H9 (cell line): ENCODE measurements around the gene DDAH2. TPM values are rescaled to one million over a fixed set of nuclear protein-coding genes. Genes with fewer than 3 reads are reported as not detected.

Source experiments
- DNase-seq: peaks from one replicate; pipeline ENCODE4 v3.0.0-alpha.2; 2017
- H2AFZ ChIP-seq: one replicate; pipeline ENCODE4 v1.6.1; 2013; ENCODE audit warnings: mild to moderate bottlenecking, low read length, control low read depth, moderate library complexity
- H2AK5ac ChIP-seq: 2 replicates; pipeline ENCODE4 v1.6.1; 2013; ENCODE audit warnings: low read length, control low read depth, mixed read lengths; ENCODE audit not compliant: insufficient read length
- H2BK120ac ChIP-seq: one replicate; pipeline ENCODE4 v1.6.1; 2013; ENCODE audit warnings: low read depth, mild to moderate bottlenecking, low read length, control low read depth, inconsistent platforms; ENCODE audit not compliant: poor library complexity, severe bottlenecking
- H2BK12ac ChIP-seq: 2 replicates; pipeline ENCODE4 v1.6.1; 2013; ENCODE audit warnings: low read length, control low read depth, mixed read lengths, low read depth; ENCODE audit not compliant: insufficient read length
- H2BK15ac ChIP-seq: 2 replicates; pipeline ENCODE4 v1.6.1; 2013; ENCODE audit warnings: low read depth, low read length, control low read depth
- H2BK20ac ChIP-seq: one replicate; pipeline ENCODE4 v1.6.1; 2013; ENCODE audit warnings: low read depth, mild to moderate bottlenecking, low read length, control low read depth, inconsistent platforms; ENCODE audit not compliant: poor library complexity, severe bottlenecking
- H2BK5ac ChIP-seq: 2 replicates; pipeline ENCODE4 v1.6.1; 2013; ENCODE audit warnings: low read length, control low read depth, mixed read lengths; ENCODE audit not compliant: insufficient read length
- H3K14ac ChIP-seq: 2 replicates; pipeline ENCODE4 v1.6.1; 2013; ENCODE audit warnings: low read length, control low read depth; ENCODE audit not compliant: insufficient read depth
- H3K18ac ChIP-seq: 2 replicates; pipeline ENCODE4 v1.6.1; 2013; ENCODE audit warnings: low read depth, mild to moderate bottlenecking, mixed read lengths, low read length, control low read depth; ENCODE audit not compliant: insufficient read length
- H3K23ac ChIP-seq: 2 replicates; pipeline ENCODE4 v1.6.1; 2013; ENCODE audit warnings: low read length, control low read depth, mixed read lengths, low read depth; ENCODE audit not compliant: insufficient read length
- H3K23me2 ChIP-seq: 2 replicates; pipeline ENCODE4 v1.6.1; 2013; ENCODE audit warnings: low read depth, mild to moderate bottlenecking, mixed read lengths, low read length, control low read depth; ENCODE audit not compliant: insufficient read length, poor library complexity, severe bottlenecking
- H3K27ac ChIP-seq: 2 replicates; pipeline ENCODE4 v1.5.1; 2013; ENCODE audit warnings: low read length, control low read depth, mixed read lengths, low read depth; ENCODE audit not compliant: insufficient read length
- H3K27me3 ChIP-seq: 2 replicates; pipeline ENCODE4 v1.6.1; 2013; ENCODE audit warnings: low read length, control low read depth, inconsistent platforms; ENCODE audit not compliant: insufficient read depth
- H3K4ac ChIP-seq: 2 replicates; pipeline ENCODE4 v1.6.1; 2013; ENCODE audit warnings: low read depth, mild to moderate bottlenecking, control low read depth, inconsistent platforms, low read length, moderate library complexity
- H3K4me1 ChIP-seq: 2 replicates; pipeline ENCODE4 v1.6.1; 2013; ENCODE audit warnings: low read length, control low read depth, inconsistent platforms; ENCODE audit not compliant: insufficient read depth
- H3K4me2 ChIP-seq: 2 replicates; pipeline ENCODE4 v1.6.1; 2013; ENCODE audit warnings: low read length, control low read depth, mixed read lengths; ENCODE audit not compliant: insufficient read length, insufficient read depth
- H3K56ac ChIP-seq: 2 replicates; pipeline ENCODE4 v1.6.1; 2013; ENCODE audit warnings: low read depth, mild to moderate bottlenecking, mixed read lengths, low read length, control low read depth; ENCODE audit not compliant: insufficient read length
- H3K79me1 ChIP-seq: 2 replicates; pipeline ENCODE4 v1.6.1; 2013; ENCODE audit warnings: low read depth, mild to moderate bottlenecking, moderate library complexity, low read length, control low read depth, inconsistent platforms; ENCODE audit not compliant: insufficient read depth, poor library complexity, severe bottlenecking
- H3K79me2 ChIP-seq: 2 replicates; pipeline ENCODE4 v1.6.1; 2013; ENCODE audit warnings: low read length, control low read depth, inconsistent platforms; ENCODE audit not compliant: insufficient read depth
- H3K9ac ChIP-seq: 2 replicates; pipeline ENCODE4 v1.6.1; 2013; ENCODE audit warnings: low read length, control low read depth, mixed read lengths; ENCODE audit not compliant: insufficient read length; ENCODE audit errors: extremely low read depth
- H3K9me3 ChIP-seq: one replicate; pipeline ENCODE4 v1.6.1; 2013; ENCODE audit warnings: low read depth, low read length, inconsistent platforms; ENCODE audit not compliant: control insufficient read depth
- H3T11ph ChIP-seq: one replicate; pipeline ENCODE4 v1.6.1; 2013; ENCODE audit warnings: mild to moderate bottlenecking, low read length, control low read depth, inconsistent platforms
- H4K20me1 ChIP-seq: one replicate; pipeline ENCODE4 v1.6.1; 2013; ENCODE audit not compliant: control insufficient read depth, insufficient read length, insufficient read depth
- H4K5ac ChIP-seq: 2 replicates; pipeline ENCODE4 v1.6.1; 2013; ENCODE audit warnings: low read depth, mild to moderate bottlenecking, mixed read lengths, low read length, control low read depth; ENCODE audit not compliant: insufficient read length
- H4K8ac ChIP-seq: replicated peaks from 2 replicates; pipeline ENCODE4 v1.6.1; 2013; ENCODE audit warnings: low read length, control low read depth, mixed read lengths, low read depth; ENCODE audit not compliant: insufficient read length
- H4K91ac ChIP-seq: 2 replicates; pipeline ENCODE4 v1.6.1; 2013; ENCODE audit warnings: low read depth, mild to moderate bottlenecking, moderate library complexity, mixed read lengths, low read length, control low read depth; ENCODE audit not compliant: insufficient read length
- H3K27ac Mint-ChIP-seq, 3 experiments: 2 replicates in 2 of 3; 3 replicates in 1 of 3; pipeline ENCODE4 v1.8.0; 2020 to 2021; ENCODE audit warnings: mixed read lengths in 3 of 3, mild to moderate bottlenecking in 1 of 3, moderate library complexity in 1 of 3
- H3K27me3 Mint-ChIP-seq: 2 replicates; pipeline ENCODE4 v1.8.0; 2021; ENCODE audit warnings: low read depth, mild to moderate bottlenecking, moderate library complexity, mixed read lengths
- H3K36me3 Mint-ChIP-seq, 3 experiments: 2 replicates in 2 of 3; 3 replicates in 1 of 3; pipeline ENCODE4 v1.8.0; 2020 to 2021; ENCODE audit warnings: low read depth in 3 of 3, mixed read lengths in 3 of 3; ENCODE audit not compliant: insufficient read depth in 1 of 3
- H3K4me1 Mint-ChIP-seq, 2 experiments: 2 replicates each; pipeline ENCODE4 v1.8.0; 2020; ENCODE audit warnings: mixed read lengths in 2 of 2
- H3K4me3 Mint-ChIP-seq, 2 experiments: 2 replicates in 1 of 2; 3 replicates in 1 of 2; pipeline ENCODE4 v1.8.0; 2020 to 2021; ENCODE audit warnings: mild to moderate bottlenecking in 2 of 2, mixed read lengths in 2 of 2, moderate library complexity in 1 of 2
- H3K9me3 Mint-ChIP-seq, 2 experiments: 2 replicates in 1 of 2; 3 replicates in 1 of 2; pipeline ENCODE4 v1.8.0; 2020; ENCODE audit warnings: mild to moderate bottlenecking in 2 of 2, mixed read lengths in 2 of 2, moderate library complexity in 1 of 2
- WGBS: extraction: QIAGEN DNeasy Blood & Tissue Kit; methylation state at CpG from one replicate; pipeline ENCODE4 v1.1.7; 2013; ENCODE audit warnings: missing lambda C conversion rate, low lambda C conversion rate, mixed read lengths; ENCODE audit not compliant: insufficient read length; ENCODE audit errors: extremely low coverage; 5-methylcytosine and 5-hydroxymethylcytosine counted together
- total RNA-seq: library from RNA; stranded (reverse); gene quantifications from 2 replicates; pipeline ENCODE4 v1.2.1, GENCODE V29; 2021
- TF ChIP-seq, protein P1 (sequence below): fragments of 200-600 bp; sonication (generic); conservative IDR thresholded peaks from 3 replicates; pipeline ENCODE4 v1.8.0; 2021; ENCODE audit warnings: antibody characterized with exemption, mild to moderate bottlenecking

Gene DDAH2
- total RNA-seq, 1 experiment from 2014 or later, result 73.2 TPM

DNA sequence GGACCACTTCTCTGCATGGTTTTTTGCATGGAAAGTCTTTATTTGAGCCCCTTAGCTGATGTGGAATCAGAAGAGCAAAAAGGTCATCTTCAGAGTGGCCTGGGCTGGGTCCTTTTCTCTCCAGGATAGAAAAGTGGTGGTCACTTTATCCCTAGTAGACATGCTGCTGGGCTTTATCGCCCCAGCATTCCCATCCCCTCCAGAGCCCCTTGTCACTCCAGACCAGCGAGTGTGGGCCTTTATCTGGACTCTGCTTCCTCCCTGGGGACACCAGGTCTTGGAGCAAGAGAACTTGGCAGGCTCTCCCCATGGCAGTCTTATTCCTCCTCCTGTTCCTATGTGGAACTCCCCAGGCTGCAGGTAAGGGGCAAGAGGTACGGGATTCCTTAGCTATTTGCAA lies 22.5 kb downstream of the DDAH2 start, which contains the start of gene LY6G6F:
TSS of gene LY6G6F (plus strand) at position 268 of the 400 bp plus-strand sequence. CDS start at position 309, 41 bp downstream.
- peaks cover 3% of the 10 kb centered on the region; the same call in 1 of the 2 replicates for H3K27me3 Mint-ChIP-seq
- peaks cover 6% of the 10 kb centered on the region for H3K23me2 ChIP-seq
- no peak within 1 kb of the TSS for H2BK15ac ChIP-seq
- H4K91ac ChIP-seq, result no peak within 1 kb of the TSS
- H3K4me1 ChIP-seq, result peaks cover 4% of the 10 kb centered on the region; the same call in 1 of the 2 replicates
- H3K4me3 Mint-ChIP-seq, result no peak within 1 kb of the TSS
- no peak within 1 kb of the TSS for H3T11ph ChIP-seq
- H3K4ac ChIP-seq, result no peak within 1 kb of the TSS
- H4K20me1 ChIP-seq, result no peaks in the 10 kb centered on the region
- H3K9ac ChIP-seq, result no peak within 1 kb of the TSS
- no peak within 1 kb of the TSS for H2BK12ac ChIP-seq
- H3K27ac Mint-ChIP-seq, result peak within 1 kb of the TSS in 1 of 3 experiments; percentile 54; a peak in 1 of 7 replicates
- no peak within 1 kb of the TSS for H2AK5ac ChIP-seq
- no peak within 1 kb of the TSS for H2AFZ ChIP-seq
- H3K4me1 Mint-ChIP-seq, result peaks cover 18 to 21% of the 10 kb centered on the region in 2 experiments
- H3K18ac ChIP-seq, result no peak within 1 kb of the TSS
- TF ChIP-seq, protein P1, sequence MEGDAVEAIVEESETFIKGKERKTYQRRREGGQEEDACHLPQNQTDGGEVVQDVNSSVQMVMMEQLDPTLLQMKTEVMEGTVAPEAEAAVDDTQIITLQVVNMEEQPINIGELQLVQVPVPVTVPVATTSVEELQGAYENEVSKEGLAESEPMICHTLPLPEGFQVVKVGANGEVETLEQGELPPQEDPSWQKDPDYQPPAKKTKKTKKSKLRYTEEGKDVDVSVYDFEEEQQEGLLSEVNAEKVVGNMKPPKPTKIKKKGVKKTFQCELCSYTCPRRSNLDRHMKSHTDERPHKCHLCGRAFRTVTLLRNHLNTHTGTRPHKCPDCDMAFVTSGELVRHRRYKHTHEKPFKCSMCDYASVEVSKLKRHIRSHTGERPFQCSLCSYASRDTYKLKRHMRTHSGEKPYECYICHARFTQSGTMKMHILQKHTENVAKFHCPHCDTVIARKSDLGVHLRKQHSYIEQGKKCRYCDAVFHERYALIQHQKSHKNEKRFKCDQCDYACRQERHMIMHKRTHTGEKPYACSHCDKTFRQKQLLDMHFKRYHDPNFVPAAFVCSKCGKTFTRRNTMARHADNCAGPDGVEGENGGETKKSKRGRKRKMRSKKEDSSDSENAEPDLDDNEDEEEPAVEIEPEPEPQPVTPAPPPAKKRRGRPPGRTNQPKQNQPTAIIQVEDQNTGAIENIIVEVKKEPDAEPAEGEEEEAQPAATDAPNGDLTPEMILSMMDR, result no peak
- H3K27me3 ChIP-seq, result no peaks in the 10 kb centered on the region
- H2BK120ac ChIP-seq, result no peak within 1 kb of the TSS
- no peaks in the 10 kb centered on the region; a peak in 1 of 5 replicates for H3K9me3 Mint-ChIP-seq
- H3K56ac ChIP-seq, result no peak within 1 kb of the TSS
- no peaks in the 10 kb centered on the region for H3K36me3 Mint-ChIP-seq
- no peak within 1 kb of the TSS for H3K4me2 ChIP-seq
- no peak within 1 kb of the TSS for H2BK20ac ChIP-seq
- peaks cover 5% of the 10 kb centered on the region for H3K79me1 ChIP-seq
- WGBS, result no CpG with 5 or more reads among the region's 3 CpGs
- no peak within 1 kb of the TSS for H4K5ac ChIP-seq
- DNase-seq, result no peak
- no peak within 1 kb of the TSS for H2BK5ac ChIP-seq
- no peak within 1 kb of the TSS for H3K23ac ChIP-seq
- H3K14ac ChIP-seq, result no peak within 1 kb of the TSS
- no peak within 1 kb of the TSS for H3K27ac ChIP-seq
- no peaks in the 10 kb centered on the region for H3K9me3 ChIP-seq
- H3K79me2 ChIP-seq, result peaks cover 2% of the 10 kb centered on the region; the same call in 1 of the 2 replicates
- no peak within 1 kb of the TSS for H4K8ac ChIP-seq
